ENCODE results near the gene RNGTT. TPM values are rescaled to one million over a fixed set of nuclear protein-coding genes. Genes with fewer than 3 reads are reported as not detected.
A peak's percentile ranks its signal among the peaks of the same experiment; 100 is the strongest.

The RNGTT gene
- total RNA-seq, 1 experiment from 2014 or later, result 25.7 TPM

DNA sequence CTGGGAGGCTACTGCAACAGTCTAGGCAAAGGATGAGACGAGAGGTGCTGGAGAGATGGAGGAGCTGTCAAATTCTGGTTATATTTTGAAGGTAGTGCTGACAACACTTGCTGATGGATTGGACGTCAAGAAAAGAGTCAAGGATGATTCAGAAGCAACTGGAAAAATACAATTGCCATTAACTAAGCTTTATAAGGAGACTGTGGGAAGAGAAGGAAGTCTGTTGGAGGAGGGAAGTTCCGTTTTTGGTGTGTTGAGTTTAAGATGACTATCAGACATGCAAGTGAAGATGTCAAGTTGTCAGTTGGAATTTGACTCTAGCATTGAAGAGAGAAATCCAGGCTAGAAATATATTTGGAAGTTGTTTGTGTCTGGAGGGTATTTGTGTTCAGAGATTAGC, 358.1 kb downstream of the RNGTT start:
- DNase-seq (ENCODE audit: low read depth), result no peak

DNA sequence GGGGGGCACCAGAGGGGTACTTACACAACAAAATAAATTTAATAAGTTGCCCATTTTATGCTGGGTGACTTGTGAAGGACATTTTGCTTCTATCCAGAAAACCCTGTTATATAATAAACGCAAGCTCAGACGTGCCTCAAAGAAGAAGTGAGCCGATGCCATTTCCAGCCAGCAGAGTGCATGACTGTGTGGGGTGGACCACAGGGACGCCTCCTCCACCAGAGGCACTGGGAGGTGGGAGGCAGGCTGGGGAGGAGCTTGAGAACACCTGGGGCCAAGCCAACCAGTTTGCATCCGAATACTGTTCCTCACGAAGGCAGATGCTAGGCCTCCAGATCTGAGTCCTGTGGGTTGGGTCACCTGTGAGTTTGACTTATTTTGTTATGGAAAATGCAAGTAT, 363.8 kb downstream of the RNGTT start:
- no peak for DNase-seq (ENCODE audit: low read depth)

DNA sequence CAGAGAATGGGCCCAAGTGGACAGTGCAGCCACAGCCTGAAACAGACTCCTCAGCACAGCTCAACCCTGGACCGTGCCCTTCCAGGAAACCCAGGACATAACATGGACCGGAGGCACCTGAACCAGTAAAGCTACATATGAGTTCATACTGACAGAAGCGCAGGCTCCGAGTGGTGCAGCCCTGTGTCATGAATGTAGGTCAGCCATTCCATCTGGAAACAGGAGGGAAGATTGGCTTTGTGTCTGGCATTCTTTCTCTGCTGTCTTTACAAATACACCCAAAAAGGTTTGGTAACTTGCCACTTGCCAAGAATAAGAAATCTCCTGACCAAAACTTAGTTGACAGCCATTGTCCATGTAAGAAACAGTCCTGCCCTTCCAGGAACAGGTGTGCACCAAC, 366.6 kb downstream of the RNGTT start:
- DNase-seq (ENCODE audit: low read depth), result no peak

DNA sequence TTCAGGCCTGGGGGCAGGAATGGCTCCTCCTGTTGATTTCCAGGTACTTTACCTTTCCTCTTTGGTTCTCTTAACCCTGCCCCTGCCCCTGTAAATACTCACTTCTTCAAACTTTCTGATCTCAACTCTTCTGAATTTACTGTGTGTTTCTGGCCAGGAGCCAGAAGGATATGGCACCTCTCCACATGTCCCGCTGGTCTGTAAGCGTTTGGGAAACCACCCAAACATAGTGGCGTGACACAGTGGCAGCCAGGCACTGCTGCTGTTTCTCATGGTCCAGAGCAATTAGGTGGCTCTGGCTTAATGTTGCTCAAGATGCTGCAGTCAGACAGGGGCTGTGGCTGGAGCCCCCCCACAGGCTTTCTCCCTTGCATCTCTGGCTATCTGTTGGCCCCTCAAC, 374.5 kb downstream of the RNGTT start:
- no peak for DNase-seq (ENCODE audit: low read depth)

DNA sequence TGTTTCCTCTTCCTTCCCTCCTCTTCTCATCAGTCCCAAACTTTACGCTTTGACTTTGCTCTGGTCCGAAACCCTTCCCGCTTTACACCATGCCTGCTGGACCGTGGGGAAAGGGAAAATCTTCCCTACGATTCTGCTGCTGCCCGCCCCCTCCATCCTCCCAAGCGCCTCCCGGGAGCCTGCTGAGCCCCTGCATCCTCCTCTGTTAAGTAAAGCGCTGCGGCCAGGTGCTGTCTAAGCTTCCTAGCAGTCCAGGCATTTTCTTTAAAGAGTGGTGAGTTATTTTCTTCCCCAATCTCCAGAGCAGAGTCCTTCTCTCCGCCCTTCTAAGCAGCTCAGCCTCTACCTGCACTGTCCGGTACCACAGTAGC, 376.3 kb downstream of the RNGTT start:
- DNase-seq (ENCODE audit: low read depth), result no peak

DNA sequence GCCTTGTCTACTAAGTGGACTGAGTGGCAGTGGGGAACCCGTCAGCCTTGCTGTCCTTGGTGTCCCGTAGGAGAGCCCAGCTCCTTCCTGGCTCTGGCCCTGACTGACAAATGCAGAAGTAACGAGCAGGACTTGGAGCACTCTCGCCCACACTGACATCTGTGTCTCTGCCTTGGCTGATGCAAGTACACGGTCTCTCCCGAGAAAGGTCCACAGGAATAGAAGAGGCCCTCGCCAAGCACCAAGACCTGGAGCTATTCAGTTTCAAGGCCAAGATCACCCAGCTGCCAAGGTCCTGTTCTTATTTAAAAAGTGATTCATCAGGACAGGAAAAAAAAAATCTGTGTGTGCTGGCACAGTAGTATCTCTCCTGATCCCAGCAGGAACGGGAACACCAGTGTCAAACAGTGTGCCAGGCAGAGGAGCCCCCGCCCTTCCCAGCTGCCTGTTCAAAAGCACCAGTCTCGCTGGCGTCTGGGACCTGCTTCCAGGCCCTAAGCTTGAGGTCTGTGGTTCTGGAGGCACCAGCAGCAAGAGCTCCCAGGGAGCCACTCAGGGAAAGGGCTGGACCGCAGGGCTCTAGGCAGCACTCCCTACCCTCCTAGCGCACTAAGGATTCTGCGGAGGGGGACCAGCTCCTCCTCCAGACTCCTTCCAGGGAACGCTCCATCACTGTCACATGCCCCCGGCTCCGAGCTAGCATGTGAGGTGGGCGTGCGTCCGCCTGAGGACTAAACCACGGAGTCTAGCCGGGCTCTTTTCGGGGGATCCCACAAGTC, 376.9 kb downstream of the RNGTT start:
- DNase-seq (ENCODE audit: low read depth), result peak; percentile 6

DNA sequence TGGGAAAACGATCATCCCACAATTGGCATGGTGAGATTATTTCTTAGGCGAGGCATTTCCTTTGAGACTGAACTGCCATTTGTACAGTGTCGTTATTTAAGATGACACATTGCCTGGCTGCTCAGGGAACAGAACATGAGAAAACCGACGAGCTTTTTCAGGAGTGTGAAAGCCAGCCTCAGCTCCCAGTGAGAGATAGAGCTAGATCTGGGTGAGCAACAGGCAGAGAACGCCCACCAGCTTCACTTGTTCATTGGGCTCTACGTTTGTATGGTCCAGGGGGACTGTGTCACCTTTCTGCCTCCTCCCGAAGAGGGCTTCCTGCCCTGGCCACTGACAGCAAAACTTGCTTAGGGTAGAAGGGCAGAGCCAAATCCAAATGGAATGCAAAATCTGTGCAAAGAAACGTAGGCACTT, 378.1 kb downstream of the RNGTT start:
- no peak for DNase-seq (ENCODE audit: low read depth)

DNA sequence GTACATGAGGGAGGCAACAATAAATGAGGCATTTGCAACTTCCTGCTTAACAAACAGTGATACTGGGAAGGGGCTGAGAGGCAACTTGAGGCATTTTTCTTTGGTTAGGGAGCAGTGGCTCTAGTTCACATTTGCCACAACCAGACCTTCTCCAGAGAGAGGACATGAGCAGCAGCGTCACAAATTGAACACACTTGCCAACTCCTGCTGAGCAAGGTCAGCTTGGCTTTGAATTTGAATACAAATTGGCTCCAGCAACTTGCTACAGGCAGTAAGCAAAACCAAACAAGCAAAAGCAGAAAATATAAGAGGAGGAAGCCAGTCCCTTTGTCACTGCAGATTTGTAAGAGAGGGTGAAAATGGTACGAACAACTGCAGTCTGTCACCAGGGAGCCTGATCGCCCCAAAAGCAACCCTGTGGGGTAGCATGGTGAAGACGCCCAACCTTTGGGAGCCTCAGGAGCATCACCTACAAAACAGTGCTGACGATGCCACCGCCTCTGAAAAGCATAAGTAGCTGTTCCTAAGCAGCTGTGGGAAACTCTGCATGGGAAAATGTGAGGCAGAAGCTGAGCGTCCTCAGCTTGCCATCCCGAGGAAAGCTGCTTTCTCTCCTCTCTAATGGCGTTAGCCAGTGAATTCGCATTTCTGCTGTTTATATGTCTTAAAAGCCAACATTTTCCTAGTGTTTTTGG, 378.7 kb downstream of the RNGTT start:
- no peak for DNase-seq (ENCODE audit: low read depth)

DNA sequence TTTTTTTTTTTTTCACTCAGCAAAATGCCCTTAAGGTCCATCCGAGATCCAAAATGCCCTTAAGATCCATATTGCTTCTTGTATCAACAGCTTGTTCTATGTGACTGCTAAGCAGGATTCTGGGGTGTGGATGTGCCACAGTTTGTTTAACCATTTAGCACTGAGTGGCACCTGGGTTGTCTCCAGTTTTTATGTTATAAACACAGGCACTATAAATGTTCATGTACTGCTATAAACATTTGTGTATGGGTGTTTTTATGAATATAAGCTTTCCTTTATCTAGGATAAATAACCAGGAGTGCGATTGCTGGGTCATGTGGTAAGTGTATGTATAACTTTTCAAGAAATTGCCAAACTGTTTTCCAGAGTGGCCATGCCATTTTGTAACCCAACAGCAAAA, 386.0 kb downstream of the RNGTT start:
- DNase-seq (ENCODE audit: low read depth), result no peak

DNA sequence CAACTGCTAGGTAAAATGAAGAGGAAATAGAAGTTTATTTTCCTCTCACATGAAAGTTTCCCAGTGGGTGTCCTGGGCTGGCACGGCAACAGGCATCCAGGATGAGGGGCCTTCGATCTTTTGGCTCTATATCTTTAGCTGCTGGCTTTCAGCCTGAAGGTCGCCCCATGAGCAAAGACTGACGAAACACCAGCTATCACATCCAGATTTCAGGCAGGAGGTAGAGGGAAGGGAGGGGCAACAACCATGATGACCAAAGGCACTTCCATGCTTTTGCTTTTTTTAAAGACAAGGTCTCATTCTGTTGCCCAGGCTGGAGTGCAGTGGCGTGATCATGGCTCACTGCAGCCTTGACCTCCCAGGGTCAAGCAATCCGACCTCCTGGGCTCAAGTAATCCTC, 387.9 kb downstream of the RNGTT start:
- no peak for DNase-seq (ENCODE audit: low read depth)

DNA sequence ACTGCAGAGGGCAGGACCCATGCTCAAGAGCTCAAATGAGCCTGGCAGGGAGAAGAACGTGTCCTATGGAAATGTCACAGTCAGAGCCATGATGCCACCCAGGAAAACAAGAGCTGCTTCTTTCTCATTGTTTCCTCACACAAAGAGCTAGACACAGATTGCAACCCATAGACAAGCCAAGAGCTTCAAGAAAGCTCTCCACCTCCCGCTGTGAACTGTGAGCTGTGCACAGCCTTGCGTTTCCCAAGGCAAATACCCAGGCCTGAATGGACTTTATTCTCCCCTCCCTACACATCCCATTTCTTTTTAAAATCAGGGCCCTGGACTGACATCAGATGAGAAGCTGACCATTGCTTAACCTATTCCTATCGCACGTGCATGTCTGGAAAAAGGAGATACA, 388.8 kb downstream of the RNGTT start:
- DNase-seq (ENCODE audit: low read depth), result no peak

DNA sequence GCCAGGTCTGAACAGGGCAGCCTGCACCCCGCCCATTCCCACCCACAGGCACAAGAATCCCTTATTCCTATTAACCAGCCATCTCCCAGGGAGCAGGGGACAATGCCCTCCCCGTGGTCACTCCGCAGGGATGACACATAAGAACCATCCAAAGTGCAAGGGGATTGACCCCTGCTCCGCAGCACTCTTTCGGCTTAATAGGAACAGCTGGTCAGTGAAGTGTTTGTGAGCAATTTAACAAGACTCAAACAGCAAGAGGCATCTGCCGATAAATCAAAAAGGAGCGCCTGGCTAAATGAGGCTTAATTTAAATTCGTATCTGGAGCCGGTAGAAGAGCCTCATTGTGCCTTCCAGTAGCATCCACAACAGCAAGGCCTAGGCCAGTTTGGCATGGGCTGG, 389.4 kb downstream of the RNGTT start:
- DNase-seq (ENCODE audit: low read depth), result no peak

DNA sequence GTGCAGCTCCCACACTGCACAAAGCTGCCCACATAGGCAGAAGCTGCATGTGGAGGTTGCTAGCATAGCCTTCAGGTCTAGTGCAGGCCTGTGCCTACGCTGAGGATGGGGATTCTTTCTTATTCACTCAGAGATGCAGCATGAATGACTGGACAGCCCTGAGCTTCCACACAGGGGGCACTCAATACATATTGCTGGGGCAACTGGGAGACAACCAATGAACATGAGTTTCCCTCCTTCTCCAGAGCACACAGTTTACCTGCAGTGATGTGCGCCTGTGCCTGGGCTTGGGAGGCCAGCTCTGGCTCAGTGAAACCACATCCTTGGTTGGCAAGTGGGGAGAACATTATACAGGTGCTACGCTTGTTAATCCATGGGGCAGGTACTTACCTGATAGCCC, 389.9 kb downstream of the RNGTT start:
- DNase-seq (ENCODE audit: low read depth), result no peak

DNA sequence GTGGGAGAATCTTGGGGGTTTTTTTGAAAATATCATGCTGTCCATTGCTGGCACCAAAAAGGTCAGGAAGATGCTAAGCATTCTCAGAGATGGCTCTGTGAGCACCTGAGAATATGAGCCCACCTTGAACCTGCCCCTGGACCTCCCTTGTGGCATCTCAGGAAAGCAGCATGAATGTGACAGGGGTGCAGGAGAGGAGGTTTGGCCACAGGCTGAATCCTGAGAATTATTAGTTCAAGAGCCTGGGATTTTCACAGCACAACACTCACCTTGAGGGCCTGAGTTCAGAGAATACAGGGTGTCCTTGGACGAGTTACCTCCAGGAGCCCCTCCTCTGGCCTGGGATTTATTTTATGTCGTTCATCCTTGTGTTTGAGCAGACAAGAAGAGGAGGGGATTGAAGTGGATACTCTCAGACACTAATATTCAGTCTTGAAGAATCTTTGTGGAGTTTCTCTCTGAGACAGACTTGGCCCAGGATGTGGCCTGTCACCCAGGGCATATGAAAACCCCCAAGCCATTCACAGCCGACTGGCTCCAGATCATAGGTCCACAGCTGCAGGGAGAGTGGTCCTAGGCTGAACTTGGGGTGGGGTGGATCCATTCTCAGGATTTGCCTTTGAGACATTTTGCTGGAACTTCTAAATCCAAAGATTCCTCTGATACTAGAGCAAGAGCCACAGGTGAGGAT, 390.8 kb downstream of the RNGTT start:
- no peak for DNase-seq (ENCODE audit: low read depth)

DNA sequence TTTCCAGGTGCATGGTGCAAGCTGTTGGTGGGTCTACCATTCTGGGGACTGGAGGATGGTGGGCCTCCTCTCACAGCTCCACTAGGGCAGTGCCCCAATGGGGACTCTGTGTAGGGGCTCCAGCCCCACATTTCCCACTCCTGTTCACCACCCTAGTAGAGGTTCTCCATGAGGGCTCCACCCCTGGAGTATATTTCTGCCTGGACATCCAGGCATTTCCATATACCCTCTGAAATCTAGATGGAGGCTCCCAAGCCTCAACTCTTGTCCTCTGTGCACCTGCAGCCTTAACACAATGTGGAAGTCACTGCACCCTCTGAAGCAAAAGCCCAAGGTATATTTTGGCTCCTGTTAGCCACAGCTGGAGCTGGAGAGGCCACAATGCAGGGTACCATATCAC, 393.5 kb downstream of the RNGTT start:
- no peak for DNase-seq (ENCODE audit: low read depth)

DNA sequence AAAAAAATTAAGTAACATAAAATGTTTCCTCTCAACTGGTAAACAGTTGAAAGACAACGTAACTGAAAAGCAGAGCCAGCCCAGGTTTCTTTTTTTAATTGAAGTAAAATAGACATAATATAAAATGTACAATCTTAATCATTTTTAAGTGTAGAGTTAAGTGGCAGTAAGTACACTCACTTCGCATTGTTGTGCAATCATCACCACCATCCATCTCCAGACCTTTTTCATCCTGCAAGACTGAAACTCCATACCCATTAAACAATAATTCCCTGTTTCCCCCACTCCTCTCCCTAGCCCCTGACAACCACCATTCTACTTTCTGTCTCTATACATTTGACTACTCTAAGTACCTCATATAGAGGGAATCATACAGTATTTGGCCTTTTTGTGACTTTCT, 395.7 kb downstream of the RNGTT start:
- no peak for DNase-seq (ENCODE audit: low read depth)

DNA sequence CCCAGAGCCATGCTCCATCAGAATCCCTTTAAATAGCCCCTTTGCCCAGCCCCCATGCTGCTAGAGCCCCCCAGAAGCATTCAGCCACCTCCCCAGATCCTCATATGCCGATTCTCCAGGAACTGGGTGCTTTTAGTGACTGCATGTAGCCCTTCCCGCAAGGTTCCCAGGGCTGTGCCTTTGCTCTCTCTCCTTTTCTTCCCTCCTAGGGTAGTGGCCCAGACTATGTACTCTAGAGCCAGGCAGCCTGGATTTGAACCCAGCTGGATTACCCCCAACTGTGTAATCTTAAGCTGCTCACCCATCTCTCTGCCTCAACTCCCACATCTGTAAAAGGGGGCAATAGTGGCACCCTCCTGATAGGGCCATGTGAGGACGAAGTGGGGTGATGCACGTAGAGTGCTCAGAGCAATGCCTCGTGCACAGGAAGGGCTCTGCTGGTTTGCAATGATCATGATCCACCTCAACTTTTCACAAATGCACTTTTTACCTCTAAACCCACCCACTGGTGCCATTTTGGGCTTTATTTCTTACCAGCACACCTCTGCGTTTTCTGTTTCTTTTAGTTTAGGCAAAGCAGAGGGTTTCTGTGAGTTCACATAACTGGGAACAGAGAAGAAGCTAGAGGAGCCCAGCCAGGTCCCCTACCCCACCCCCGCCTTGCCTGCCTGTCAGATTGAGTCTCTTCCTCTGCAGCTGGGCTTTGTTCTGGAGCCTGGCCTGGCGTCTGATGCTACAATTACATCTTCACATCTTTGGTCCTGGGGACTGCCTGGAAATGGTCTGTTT, 396.5 kb downstream of the RNGTT start:
- no peak for DNase-seq (ENCODE audit: low read depth)

DNA sequence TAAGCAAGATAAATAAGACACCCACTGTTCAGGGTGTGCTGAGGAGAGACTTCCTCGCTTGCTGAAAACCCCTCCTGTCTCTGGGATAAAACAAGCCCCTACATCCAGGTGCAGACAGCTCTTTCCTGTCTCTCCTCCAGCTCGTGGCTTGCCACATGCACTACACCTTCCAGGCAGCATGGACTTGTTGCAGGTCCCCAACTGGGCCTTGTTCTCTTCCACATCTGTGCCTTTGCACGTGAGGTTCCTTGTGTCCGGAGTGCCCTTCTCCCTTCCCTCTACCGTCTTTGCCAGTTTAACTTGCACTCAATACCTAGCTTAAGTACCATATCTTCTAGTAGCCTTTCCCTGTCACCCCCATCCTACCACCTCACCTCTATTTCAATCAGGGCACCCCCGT, 397.6 kb downstream of the RNGTT start:
- DNase-seq (ENCODE audit: low read depth), result no peak

DNA sequence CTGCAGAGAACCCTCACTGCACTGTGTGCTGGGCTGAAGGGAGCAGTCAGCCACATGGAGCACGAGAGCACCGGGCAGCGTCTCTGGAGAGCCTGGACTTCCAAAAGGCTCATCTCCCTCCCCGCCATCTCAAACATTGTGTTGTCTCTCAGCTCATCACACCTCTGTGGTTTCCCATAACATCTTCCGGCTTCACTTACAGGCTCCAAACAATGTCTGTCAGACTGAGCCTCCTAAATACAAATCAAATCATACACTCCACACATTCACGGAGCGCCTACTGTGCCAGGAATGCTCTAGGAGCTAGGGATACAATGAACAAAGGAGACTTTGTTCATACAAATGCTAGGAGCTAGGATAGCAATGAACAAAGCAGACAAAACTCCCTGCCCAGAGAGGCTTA, 398.0 kb downstream of the RNGTT start:
- DNase-seq (ENCODE audit: low read depth), result no peak

DNA sequence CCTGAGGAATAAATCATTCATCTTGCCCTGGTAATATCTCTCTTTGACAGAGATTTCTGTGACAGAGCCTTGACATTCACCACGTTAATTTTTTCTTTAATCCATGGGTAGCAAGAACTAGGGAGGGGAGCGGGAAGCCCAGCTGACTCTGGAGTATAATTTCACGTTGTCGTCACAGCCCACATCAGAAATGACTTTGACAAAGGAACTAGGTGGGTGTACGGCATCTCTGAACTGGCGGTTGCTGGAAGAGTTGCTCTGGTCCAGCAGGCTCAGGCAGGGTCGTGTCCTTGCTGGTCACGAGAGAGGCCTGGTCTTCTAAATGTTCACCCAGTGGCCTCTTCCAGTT, 400.2 kb downstream of the RNGTT start:
- DNase-seq (ENCODE audit: low read depth), result no peak

DNA sequence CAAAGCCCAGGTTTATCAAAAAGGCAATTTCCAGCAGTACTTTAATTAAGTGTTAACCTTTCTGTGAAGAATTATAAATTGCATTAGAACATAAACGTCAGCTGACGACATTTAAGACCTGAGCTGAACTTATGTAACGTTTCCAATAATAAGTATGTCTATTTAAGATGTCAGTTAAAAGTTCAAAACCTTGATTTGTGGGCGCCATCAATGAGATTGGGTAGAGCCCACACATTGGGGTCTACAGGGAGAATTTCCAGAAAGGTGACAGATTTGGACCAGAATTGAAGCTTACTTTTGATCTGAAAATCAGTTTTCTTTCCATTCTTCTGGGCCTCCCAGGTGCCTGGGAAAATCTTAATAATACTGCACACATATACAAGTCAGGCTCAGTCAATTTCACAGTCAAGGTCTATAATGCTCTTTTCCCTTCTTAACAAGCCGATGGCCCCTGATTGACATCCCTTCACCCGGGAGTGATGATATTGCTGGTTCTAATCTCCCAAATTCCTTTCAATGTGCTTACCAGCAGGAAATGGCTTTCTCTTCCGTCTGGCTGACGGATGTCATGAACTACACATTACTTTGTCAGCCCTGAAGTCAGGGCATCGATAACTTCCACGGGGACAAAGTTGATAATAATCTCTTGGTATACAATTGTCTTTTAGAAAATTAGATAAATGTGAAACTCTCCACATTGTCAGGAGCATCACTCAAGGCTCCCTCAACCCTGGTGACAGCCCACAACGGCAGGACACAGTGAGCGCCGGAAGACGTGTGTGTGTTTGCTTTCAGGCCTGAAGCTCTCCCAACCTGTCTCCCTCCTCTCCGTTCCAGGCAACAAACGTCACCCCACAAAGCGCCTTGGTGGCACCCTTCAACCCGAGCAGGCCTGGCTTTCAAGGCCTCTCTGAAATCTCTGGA, 400.8 kb downstream of the RNGTT start:
- DNase-seq (ENCODE audit: low read depth), result no peak
